SK-N-SH (cell line): ENCODE data around the gene IL16. TPM values are rescaled to one million over a fixed set of nuclear protein-coding genes. Genes with fewer than 3 reads are reported as not detected.
"Not testable (repeated sequence)": the region's sequence is repeated elsewhere in the genome, so short reads cannot be mapped to it uniquely, and the experiment has no call there.

Experiments used
- CTCF ChIA-PET: fragments of 300-600, 350-600 bp; formaldehyde crosslinking; extraction: SDS; loops from one replicate; lab custom pipeline; 2021; lab: Yijun Ruan, JAX
- POLR2A ChIA-PET: fragments of 350-600 bp; sonication (Branson Sonifier 250); formaldehyde crosslinking; extraction: SDS; loops from one replicate; lab custom pipeline; 2020; ENCODE audit warnings: antibody characterized with exemption, inconsistent platforms; lab: Yijun Ruan, JAX
- DNase-seq: peaks from one replicate; pipeline ENCODE4 v3.0.0; 2012
- H2AFZ ChIP-seq: fragments of 200-600 bp; sonication (generic); 2 replicates; pipeline ENCODE4 v1.8.1; 2016; ENCODE audit warnings: antibody characterized with exemption, mild to moderate bottlenecking, low read depth
- H3F3A ChIP-seq: fragments of 200-600 bp; sonication (generic); replicated peaks from 2 replicates; pipeline ENCODE3; 2016; ENCODE audit warnings: antibody characterized with exemption, mild to moderate bottlenecking; ENCODE audit not compliant: insufficient read depth
- H3K27ac ChIP-seq, 2 experiments: fragments of 200-500 bp in 1 of 2; fragments of 200-600 bp in 1 of 2; sonication (Bioruptor generic) in 1 of 2; sonication (generic), shearing (Covaris generic) in 1 of 2; 2 replicates each; pipeline versions ENCODE4 v1.5.1 to v1.6.1; 2014 to 2016; ENCODE audit warnings: low read depth in 2 of 2, inconsistent platforms in 1 of 2, low read length in 1 of 2, mild to moderate bottlenecking in 1 of 2, mixed read lengths in 1 of 2
- H3K27me3 ChIP-seq: fragments of 200-600 bp; sonication (generic), shearing (Covaris generic); 2 replicates; pipeline ENCODE4 v1.6.1; 2016; ENCODE audit warnings: mixed run types; ENCODE audit not compliant: insufficient read depth
- H3K36me3 ChIP-seq, 2 experiments: fragments of 200-500 bp in 1 of 2; fragments of 200-600 bp in 1 of 2; sonication (Bioruptor generic) in 1 of 2; sonication (generic) in 1 of 2; replicated peaks in 1 of 2; 2 replicates each; pipeline versions ENCODE3 to v1.5.1; 2014 to 2016; ENCODE audit warnings: low read length in 1 of 2, mild to moderate bottlenecking in 1 of 2; ENCODE audit not compliant: insufficient read depth in 2 of 2, control insufficient read depth in 1 of 2
- H3K4me1 ChIP-seq, 2 experiments: fragments of 200-500 bp in 1 of 2; fragments of 200-600 bp in 1 of 2; sonication (Bioruptor generic) in 1 of 2; sonication (generic), shearing (Covaris generic) in 1 of 2; 2 replicates each; pipeline versions ENCODE4 v1.5.1 to v1.6.1; 2014 to 2016; ENCODE audit warnings: low read depth in 1 of 2, low read length in 1 of 2, mixed run types in 1 of 2; ENCODE audit not compliant: insufficient read depth in 2 of 2, control insufficient read depth in 1 of 2
- H3K4me2 ChIP-seq: fragments of 200-600 bp; sonication (generic), shearing (Covaris generic); 2 replicates; pipeline ENCODE4 v1.6.1; 2017; ENCODE audit warnings: mixed run types
- H3K4me3 ChIP-seq, 2 experiments: fragments of 200-500 bp in 1 of 2; fragments of 200-600 bp in 1 of 2; sonication (Bioruptor generic) in 1 of 2; sonication (generic), shearing (Covaris generic) in 1 of 2; 2 replicates each; pipeline versions ENCODE4 v1.5.1 to v1.8.1; 2014 to 2016; ENCODE audit warnings: low read depth in 2 of 2, inconsistent platforms in 1 of 2, low read length in 1 of 2, mild to moderate bottlenecking in 1 of 2, mixed read lengths in 1 of 2, moderate library complexity in 1 of 2
- H3K79me2 ChIP-seq: fragments of 200-600 bp; sonication (generic); 2 replicates; pipeline ENCODE4 v1.8.1; 2017; ENCODE audit warnings: mild to moderate bottlenecking; ENCODE audit not compliant: insufficient read depth
- H3K9ac ChIP-seq: fragments of 200-600 bp; sonication (generic); 2 replicates; pipeline ENCODE4 v1.6.1; 2017; ENCODE audit warnings: mixed run types
- H3K9me2 ChIP-seq: fragments of 200-600 bp; sonication (generic); 2 replicates; pipeline ENCODE4 v1.6.1; 2017; ENCODE audit warnings: mixed run types
- H3K9me3 ChIP-seq: fragments of 200-600 bp; sonication (generic); 2 replicates; pipeline ENCODE4 v1.6.1; 2017; ENCODE audit warnings: mixed run types, mild to moderate bottlenecking, moderate library complexity
- H4K20me1 ChIP-seq: fragments of 200-600 bp; sonication (generic); 2 replicates; pipeline ENCODE4 v1.6.1; 2017; ENCODE audit warnings: mild to moderate bottlenecking, mixed run types; ENCODE audit not compliant: insufficient read depth
- ELF1 ChIP-seq: IDR thresholded peaks from 2 replicates; pipeline ENCODE4 v1.4.0; 2012
- EZH2phosphoT487 ChIP-seq: fragments of 200-600 bp; sonication (generic); IDR thresholded peaks from 2 replicates; pipeline ENCODE4 v1.6.1; 2017; ENCODE audit warnings: low read depth, mixed run types, mild to moderate bottlenecking, antibody characterized with exemption, moderate library complexity, borderline replicate concordance
- GATA2 ChIP-seq: sonication (generic); formaldehyde crosslinking; IDR thresholded peaks from 2 replicates; pipeline ENCODE4 v1.5.0; 2020; ENCODE audit warnings: mild to moderate bottlenecking, missing genetic modification reagents
- IRF3 ChIP-seq: fragments of 150-350 bp; IDR thresholded peaks from 2 replicates; pipeline ENCODE4 v1.6.1; 2016; ENCODE audit warnings: mild to moderate bottlenecking, low read depth, low read length
- JUND ChIP-seq: IDR thresholded peaks from 2 replicates; pipeline ENCODE4 v1.4.0; 2012
- MEF2A ChIP-seq: IDR thresholded peaks from 2 replicates; pipeline ENCODE4 v1.4.0; 2012; ENCODE audit warnings: low read depth, borderline replicate concordance
- MXI1 ChIP-seq: IDR thresholded peaks from 2 replicates; pipeline ENCODE4 v1.6.1; 2012; ENCODE audit warnings: mild to moderate bottlenecking, low read depth, low read length, improper control_type of control experiment
- NRF1 ChIP-seq: IDR thresholded peaks from 2 replicates; pipeline ENCODE4 v1.6.1; 2012; ENCODE audit warnings: low read depth, mild to moderate bottlenecking, low read length
- PBX3 ChIP-seq: IDR thresholded peaks from 2 replicates; pipeline ENCODE4; 2012
- POLR2AphosphoS5 ChIP-seq: IDR thresholded peaks from 2 replicates; pipeline ENCODE4 v1.6.1; 2012; ENCODE audit warnings: low read depth, low read length
- REST ChIP-seq: IDR thresholded peaks from 2 replicates; pipeline ENCODE4 v1.6.1; 2012; ENCODE audit warnings: mild to moderate bottlenecking, low read depth, low read length, moderate library complexity
- TAF1 ChIP-seq: IDR thresholded peaks from 2 replicates; pipeline ENCODE4 v1.6.1; 2012; ENCODE audit warnings: low read depth, mild to moderate bottlenecking, low read length, moderate library complexity, borderline replicate concordance
- TCF12 ChIP-seq: IDR thresholded peaks from 2 replicates; pipeline ENCODE4 v1.4.0; 2012
- TEAD4 ChIP-seq: IDR thresholded peaks from 2 replicates; pipeline ENCODE4 v1.4.0; 2012; ENCODE audit warnings: mild to moderate bottlenecking, borderline replicate concordance; ENCODE audit not compliant: insufficient read depth
- USF1 ChIP-seq: IDR thresholded peaks from 2 replicates; pipeline ENCODE4 v1.4.0; 2012; ENCODE audit warnings: low read depth, borderline replicate concordance
- USF2 ChIP-seq: fragments of 150-350 bp; IDR thresholded peaks from 2 replicates; pipeline ENCODE4 v1.6.1; 2017; ENCODE audit warnings: antibody characterized with exemption, low read length, low read depth, borderline replicate concordance
- WGBS: methylation state at CpG from one replicate; pipeline ENCODE4 v1.1.6; 2017; ENCODE audit warnings: low lambda C conversion rate; 5-methylcytosine and 5-hydroxymethylcytosine counted together
- polyA plus RNA-seq, 3 experiments: library from polyadenylated mRNA; depleted of rRNA; stranded (reverse); fragments of >200 nt; gene quantifications; 2 replicates each; pipeline ENCODE4 v1.2.3, GENCODE V29; 2012

IL16 gene
- polyA plus RNA-seq, 1 of the 3 experiments (the other 2 are of a cell fraction), result not detected

GRCh38 chr15:81206018-81206417, 9.3 kb downstream of the IL16 start:
- Histone ChIP-seq H2AFZ (no peak overlapping the region), H3K4me2 (no peak overlapping the region), H3K9me2 (no peaks in the 10 kb centered on the region), H3F3A (no peaks in the 10 kb centered on the region), H3K4me1 (no peaks in the 10 kb centered on the region), H4K20me1 (no peaks in the 10 kb centered on the region)
- WGBS, result 58% methylated on average over 3 of the region's 3 CpGs
- CTCF ChIA-PET, result no interaction called here
- TF ChIP-seq MXI1 (no peak), TAF1 (no peak), ELF1 (no peak)
- TF ChIP-seq, all 33 proteins: peak for 0
- Histone ChIP-seq H3K27ac (no peak overlapping the region), H3K9ac (no peak overlapping the region), H3K4me3 (no peak overlapping the region), H3K79me2 (no peaks in the 10 kb centered on the region), H3K9me3 (no peaks in the 10 kb centered on the region), H3K27me3 (no peaks in the 10 kb centered on the region), H3K36me3 (no peaks in the 10 kb centered on the region)
- DNase-seq, result no peak
- POLR2A ChIA-PET, result no interaction called here

- H3K4me1 ChIP-seq, H3K27ac ChIP-seq, H3K79me2 ChIP-seq, H3K4me2 ChIP-seq, H3K27me3 ChIP-seq, H3F3A ChIP-seq, DNase-seq, H3K9me3 ChIP-seq, H2AFZ ChIP-seq, H3K9ac ChIP-seq, H3K9me2 ChIP-seq, POLR2A ChIA-PET, H4K20me1 ChIP-seq, H3K36me3 ChIP-seq, H3K4me3 ChIP-seq: not testable (repeated sequence)
- CTCF ChIA-PET, result interaction anchor here (1.2 kb wide), 1 partner anchor 58 kb away, joined by 5 read pairs; no protein-coding TSS in a partner anchor
- 4% methylated on average over 1 of the region's 1 CpG for WGBS
These were observed 11.3 kb downstream of the IL16 start for GRCh38 chr15:81207987-81208386.

- H3K9me3 ChIP-seq, result no peaks in the 10 kb centered on the region
- no peaks in the 10 kb centered on the region for H4K20me1 ChIP-seq
- H3K36me3 ChIP-seq, result no peaks in the 10 kb centered on the region
- no peaks in the 10 kb centered on the region for H3F3A ChIP-seq
- ChIA-PET POLR2A (no interaction called here), CTCF (no interaction called here)
- no peak overlapping the region for H3K9ac ChIP-seq
- H3K27ac ChIP-seq, result no peak overlapping the region
- H3K9me2 ChIP-seq, result no peaks in the 10 kb centered on the region
- H3K27me3 ChIP-seq, result no peaks in the 10 kb centered on the region
- no peaks in the 10 kb centered on the region for H3K79me2 ChIP-seq
- H3K4me1 ChIP-seq, result no peaks in the 10 kb centered on the region
- 15% methylated on average over 5 of the region's 5 CpGs for WGBS
- no peak overlapping the region for H3K4me3 ChIP-seq
- no peak overlapping the region for H2AFZ ChIP-seq
- DNase-seq, result no peak
- H3K4me2 ChIP-seq, result no peak overlapping the region
- no peak for TF ChIP-seq MEF2A
- TF ChIP-seq POLR2AphosphoS5, result no peak
- no peak for TF ChIP-seq EZH2phosphoT487
- TF ChIP-seq PBX3, result no peak
- no peak for TF ChIP-seq TEAD4
- no peak for TF ChIP-seq NRF1
- no peak for TF ChIP-seq GATA2 (CRISPR knock-in tag)
- no peak for TF ChIP-seq REST
- TF ChIP-seq IRF3, result no peak
- no peak for TF ChIP-seq TCF12
- no peak for TF ChIP-seq ELF1
- no peak for TF ChIP-seq JUND
- TF ChIP-seq USF2, result no peak
- TF ChIP-seq USF1, result no peak
These were observed 13.0 kb downstream of the IL16 start for GRCh38 chr15:81209635-81210034.
